IMR-90 (cell line): Measurements from ENCODE around the gene CAVIN2.

Experiments
- BHLHE40 ChIP-seq: fragments of 150-350 bp; IDR thresholded peaks from 2 replicates; pipeline ENCODE4 v1.6.1; 2016; ENCODE audit warnings: mild to moderate bottlenecking, low read depth, low read length
- FOS ChIP-seq: fragments of 150-350 bp; IDR thresholded peaks from 2 replicates; pipeline ENCODE4 v1.6.1; 2016; ENCODE audit warnings: low read depth, low read length
- MAFK ChIP-seq: IDR thresholded peaks from 2 replicates; pipeline ENCODE4 v1.6.1; 2012; ENCODE audit warnings: low read depth, low read length, improper control_type of control experiment
- NFE2L2 ChIP-seq: fragments of 150-350 bp; IDR thresholded peaks from 2 replicates; pipeline ENCODE4 v1.6.1; 2016; ENCODE audit warnings: low read depth, mild to moderate bottlenecking, low read length
- POLR2A ChIP-seq: IDR thresholded peaks from 2 replicates; pipeline ENCODE4 v1.6.1; 2012; ENCODE audit warnings: mild to moderate bottlenecking, low read depth, low read length
- RFX5 ChIP-seq: IDR thresholded peaks from 2 replicates; pipeline ENCODE4 v1.8.0; 2012; ENCODE audit warnings: low read depth, mild to moderate bottlenecking, low read length, moderate library complexity
- TF ChIP-seq, protein P1 (sequence below): conservative IDR thresholded peaks from 2 replicates; pipeline ENCODE4 v1.5.1; 2012; ENCODE audit warnings: mild to moderate bottlenecking, low read depth, low read length, improper control_type of control experiment
- TF ChIP-seq, protein P2 (sequence below): fragments of 150-350 bp; IDR thresholded peaks from 2 replicates; pipeline ENCODE4 v1.6.1; 2016; ENCODE audit warnings: low read depth, mild to moderate bottlenecking, low read length, moderate library complexity, borderline replicate concordance
- TF ChIP-seq, protein P3 (sequence below): fragments of 150-350 bp; IDR thresholded peaks from 2 replicates; pipeline ENCODE4 v1.6.1; 2017; ENCODE audit warnings: mild to moderate bottlenecking, antibody characterized with exemption, low read length, low read depth

GRCh38 chr2:191818725-191819350 is 28.1 kb downstream of the CAVIN2 start:
- TF ChIP-seq, protein P1, sequence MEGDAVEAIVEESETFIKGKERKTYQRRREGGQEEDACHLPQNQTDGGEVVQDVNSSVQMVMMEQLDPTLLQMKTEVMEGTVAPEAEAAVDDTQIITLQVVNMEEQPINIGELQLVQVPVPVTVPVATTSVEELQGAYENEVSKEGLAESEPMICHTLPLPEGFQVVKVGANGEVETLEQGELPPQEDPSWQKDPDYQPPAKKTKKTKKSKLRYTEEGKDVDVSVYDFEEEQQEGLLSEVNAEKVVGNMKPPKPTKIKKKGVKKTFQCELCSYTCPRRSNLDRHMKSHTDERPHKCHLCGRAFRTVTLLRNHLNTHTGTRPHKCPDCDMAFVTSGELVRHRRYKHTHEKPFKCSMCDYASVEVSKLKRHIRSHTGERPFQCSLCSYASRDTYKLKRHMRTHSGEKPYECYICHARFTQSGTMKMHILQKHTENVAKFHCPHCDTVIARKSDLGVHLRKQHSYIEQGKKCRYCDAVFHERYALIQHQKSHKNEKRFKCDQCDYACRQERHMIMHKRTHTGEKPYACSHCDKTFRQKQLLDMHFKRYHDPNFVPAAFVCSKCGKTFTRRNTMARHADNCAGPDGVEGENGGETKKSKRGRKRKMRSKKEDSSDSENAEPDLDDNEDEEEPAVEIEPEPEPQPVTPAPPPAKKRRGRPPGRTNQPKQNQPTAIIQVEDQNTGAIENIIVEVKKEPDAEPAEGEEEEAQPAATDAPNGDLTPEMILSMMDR, result no peak
- TF ChIP-seq POLR2A (no peak), MAFK (no peak), RFX5 (no peak), NFE2L2 (no peak), FOS (no peak), BHLHE40 (no peak)
- TF ChIP-seq, protein P2, sequence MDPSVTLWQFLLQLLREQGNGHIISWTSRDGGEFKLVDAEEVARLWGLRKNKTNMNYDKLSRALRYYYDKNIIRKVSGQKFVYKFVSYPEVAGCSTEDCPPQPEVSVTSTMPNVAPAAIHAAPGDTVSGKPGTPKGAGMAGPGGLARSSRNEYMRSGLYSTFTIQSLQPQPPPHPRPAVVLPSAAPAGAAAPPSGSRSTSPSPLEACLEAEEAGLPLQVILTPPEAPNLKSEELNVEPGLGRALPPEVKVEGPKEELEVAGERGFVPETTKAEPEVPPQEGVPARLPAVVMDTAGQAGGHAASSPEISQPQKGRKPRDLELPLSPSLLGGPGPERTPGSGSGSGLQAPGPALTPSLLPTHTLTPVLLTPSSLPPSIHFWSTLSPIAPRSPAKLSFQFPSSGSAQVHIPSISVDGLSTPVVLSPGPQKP, result no peak
- TF ChIP-seq, protein P3, sequence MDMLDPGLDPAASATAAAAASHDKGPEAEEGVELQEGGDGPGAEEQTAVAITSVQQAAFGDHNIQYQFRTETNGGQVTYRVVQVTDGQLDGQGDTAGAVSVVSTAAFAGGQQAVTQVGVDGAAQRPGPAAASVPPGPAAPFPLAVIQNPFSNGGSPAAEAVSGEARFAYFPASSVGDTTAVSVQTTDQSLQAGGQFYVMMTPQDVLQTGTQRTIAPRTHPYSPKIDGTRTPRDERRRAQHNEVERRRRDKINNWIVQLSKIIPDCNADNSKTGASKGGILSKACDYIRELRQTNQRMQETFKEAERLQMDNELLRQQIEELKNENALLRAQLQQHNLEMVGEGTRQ, result no peak
